SK-N-SH treated with all-trans-retinoic acid at 6 μM for 48 hours (cell line): ENCODE data around the gene CHRNE.

Experiments used
- ARNTL ChIP-seq: fragments of 450-650 bp; formaldehyde crosslinking; IDR thresholded peaks from 2 replicates; pipeline ENCODE4 v1.5.0; 2020; ENCODE audit warnings: low read depth, mild to moderate bottlenecking, moderate library complexity, borderline replicate concordance
- CSDC2 ChIP-seq: fragments of 250-450 bp; sonication (Bioruptor Pico); IDR thresholded peaks from 2 replicates; pipeline ENCODE4 v1.5.0; 2020; ENCODE audit warnings: mild to moderate bottlenecking, moderate library complexity
- ESRRG ChIP-seq: fragments of 250-450 bp; sonication (Bioruptor Pico); IDR thresholded peaks from 2 replicates; pipeline ENCODE4 v1.6.1; 2021; ENCODE audit warnings: mild to moderate bottlenecking
- GLIS3 ChIP-seq: fragments of 250-450 bp; sonication (Bioruptor Pico); IDR thresholded peaks from 2 replicates; pipeline ENCODE4 v1.5.0; 2020; ENCODE audit warnings: mild to moderate bottlenecking, moderate library complexity
- OSR1 ChIP-seq: fragments of 250-450 bp; sonication (Bioruptor Pico); IDR thresholded peaks from 2 replicates; pipeline ENCODE4 v1.8.0; 2022; ENCODE audit warnings: moderate library complexity, mild to moderate bottlenecking, inconsistent platforms
- PPARA ChIP-seq: fragments of 250-450 bp; sonication (Bioruptor Pico); IDR thresholded peaks from 2 replicates; pipeline ENCODE4 v1.5.0; 2020; ENCODE audit warnings: mild to moderate bottlenecking, borderline replicate concordance
- SNAI2 ChIP-seq: fragments of 250-450 bp; sonication (Bioruptor Pico); IDR thresholded peaks from 2 replicates; pipeline ENCODE4 v1.5.0; 2020; ENCODE audit warnings: mild to moderate bottlenecking, moderate library complexity
- ZFP30 ChIP-seq: fragments of 450-650 bp; formaldehyde crosslinking; IDR thresholded peaks from 2 replicates; pipeline ENCODE4 v1.5.0; 2022; ENCODE audit warnings: mild to moderate bottlenecking, moderate library complexity
- ZNF8 ChIP-seq: fragments of 450-650 bp; formaldehyde crosslinking; IDR thresholded peaks from 2 replicates; pipeline ENCODE4 v1.5.0; 2020; ENCODE audit warnings: mild to moderate bottlenecking, moderate library complexity
- TF ChIP-seq, protein P1 (sequence below): fragments of 250-450 bp; sonication (Bioruptor Pico); IDR thresholded peaks from 2 replicates; pipeline ENCODE4 v1.5.0; 2020; ENCODE audit warnings: mild to moderate bottlenecking, moderate library complexity
- TF ChIP-seq, protein P2 (sequence below): fragments of 250-450 bp; sonication (Bioruptor Pico); IDR thresholded peaks from 2 replicates; pipeline ENCODE4 v1.8.0; 2020; ENCODE audit warnings: mild to moderate bottlenecking, moderate library complexity, borderline replicate concordance
- TF ChIP-seq, protein P3 (sequence below): fragments of 250-450 bp; sonication (Bioruptor Pico); IDR thresholded peaks from 2 replicates; pipeline ENCODE4 v1.8.0; 2021; ENCODE audit warnings: low read depth, mild to moderate bottlenecking, moderate library complexity, borderline replicate concordance
- TF ChIP-seq, protein P4 (sequence below): fragments of 250-450 bp; sonication (Bioruptor Pico); IDR thresholded peaks from 2 replicates; pipeline ENCODE4 v1.5.1; 2020; ENCODE audit warnings: low read depth, mild to moderate bottlenecking, moderate library complexity

DNA sequence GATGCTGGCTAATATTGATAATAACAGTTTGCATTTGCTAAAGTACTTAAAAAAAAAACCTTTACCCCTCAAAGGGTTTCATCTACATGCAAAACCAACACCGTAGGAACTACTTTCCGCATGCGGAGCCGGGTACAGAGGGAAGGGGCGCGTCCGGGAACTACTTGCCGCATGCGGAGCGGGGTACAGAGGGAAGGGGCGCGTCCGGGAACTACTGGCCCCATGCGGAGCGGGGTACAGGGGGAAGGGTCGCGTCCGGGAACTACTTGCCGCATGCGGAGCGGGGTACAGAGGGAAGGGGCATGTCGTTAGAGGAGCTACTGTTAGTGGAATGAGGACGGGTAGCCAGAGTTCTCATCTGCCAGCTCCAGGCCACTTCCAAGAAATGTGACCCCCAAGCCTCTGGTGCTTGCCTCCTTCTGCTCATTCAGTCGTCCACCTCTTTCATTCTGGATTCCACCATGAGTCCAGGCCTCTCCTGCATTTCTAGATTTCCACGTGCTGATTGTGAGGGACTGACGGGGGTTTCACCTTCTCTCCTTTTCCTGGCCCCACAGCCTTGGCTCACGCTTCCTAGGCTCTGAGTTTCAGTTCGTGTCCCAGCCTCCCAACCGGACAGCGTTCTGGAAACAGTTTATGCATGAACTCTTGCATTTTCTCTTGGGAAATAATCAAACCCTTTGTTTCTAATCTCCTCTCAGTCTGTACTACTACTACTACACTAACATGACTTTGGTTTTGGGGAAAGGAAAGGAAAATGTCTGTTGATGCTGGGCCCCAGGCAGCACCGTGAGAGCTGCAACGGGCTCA, 42.9 kb downstream of the CHRNE start:
- TF ChIP-seq PPARA (CRISPR knock-in tag) (no peak), GLIS3 (no peak), ZNF8 (no peak), ZFP30 (no peak), SNAI2 (CRISPR knock-in tag) (no peak), ARNTL (CRISPR knock-in tag) (no peak), OSR1 (CRISPR knock-in tag) (no peak), CSDC2 (no peak), ESRRG (no peak)
- TF ChIP-seq, protein P1, sequence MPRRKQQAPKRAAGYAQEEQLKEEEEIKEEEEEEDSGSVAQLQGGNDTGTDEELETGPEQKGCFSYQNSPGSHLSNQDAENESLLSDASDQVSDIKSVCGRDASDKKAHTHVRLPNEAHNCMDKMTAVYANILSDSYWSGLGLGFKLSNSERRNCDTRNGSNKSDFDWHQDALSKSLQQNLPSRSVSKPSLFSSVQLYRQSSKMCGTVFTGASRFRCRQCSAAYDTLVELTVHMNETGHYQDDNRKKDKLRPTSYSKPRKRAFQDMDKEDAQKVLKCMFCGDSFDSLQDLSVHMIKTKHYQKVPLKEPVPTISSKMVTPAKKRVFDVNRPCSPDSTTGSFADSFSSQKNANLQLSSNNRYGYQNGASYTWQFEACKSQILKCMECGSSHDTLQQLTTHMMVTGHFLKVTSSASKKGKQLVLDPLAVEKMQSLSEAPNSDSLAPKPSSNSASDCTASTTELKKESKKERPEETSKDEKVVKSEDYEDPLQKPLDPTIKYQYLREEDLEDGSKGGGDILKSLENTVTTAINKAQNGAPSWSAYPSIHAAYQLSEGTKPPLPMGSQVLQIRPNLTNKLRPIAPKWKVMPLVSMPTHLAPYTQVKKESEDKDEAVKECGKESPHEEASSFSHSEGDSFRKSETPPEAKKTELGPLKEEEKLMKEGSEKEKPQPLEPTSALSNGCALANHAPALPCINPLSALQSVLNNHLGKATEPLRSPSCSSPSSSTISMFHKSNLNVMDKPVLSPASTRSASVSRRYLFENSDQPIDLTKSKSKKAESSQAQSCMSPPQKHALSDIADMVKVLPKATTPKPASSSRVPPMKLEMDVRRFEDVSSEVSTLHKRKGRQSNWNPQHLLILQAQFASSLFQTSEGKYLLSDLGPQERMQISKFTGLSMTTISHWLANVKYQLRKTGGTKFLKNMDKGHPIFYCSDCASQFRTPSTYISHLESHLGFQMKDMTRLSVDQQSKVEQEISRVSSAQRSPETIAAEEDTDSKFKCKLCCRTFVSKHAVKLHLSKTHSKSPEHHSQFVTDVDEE (CRISPR knock-in tag): no peak
- TF ChIP-seq, protein P2, sequence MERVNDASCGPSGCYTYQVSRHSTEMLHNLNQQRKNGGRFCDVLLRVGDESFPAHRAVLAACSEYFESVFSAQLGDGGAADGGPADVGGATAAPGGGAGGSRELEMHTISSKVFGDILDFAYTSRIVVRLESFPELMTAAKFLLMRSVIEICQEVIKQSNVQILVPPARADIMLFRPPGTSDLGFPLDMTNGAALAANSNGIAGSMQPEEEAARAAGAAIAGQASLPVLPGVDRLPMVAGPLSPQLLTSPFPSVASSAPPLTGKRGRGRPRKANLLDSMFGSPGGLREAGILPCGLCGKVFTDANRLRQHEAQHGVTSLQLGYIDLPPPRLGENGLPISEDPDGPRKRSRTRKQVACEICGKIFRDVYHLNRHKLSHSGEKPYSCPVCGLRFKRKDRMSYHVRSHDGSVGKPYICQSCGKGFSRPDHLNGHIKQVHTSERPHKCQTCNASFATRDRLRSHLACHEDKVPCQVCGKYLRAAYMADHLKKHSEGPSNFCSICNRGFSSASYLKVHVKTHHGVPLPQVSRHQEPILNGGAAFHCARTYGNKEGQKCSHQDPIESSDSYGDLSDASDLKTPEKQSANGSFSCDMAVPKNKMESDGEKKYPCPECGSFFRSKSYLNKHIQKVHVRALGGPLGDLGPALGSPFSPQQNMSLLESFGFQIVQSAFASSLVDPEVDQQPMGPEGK (CRISPR knock-in tag): no peak
- TF ChIP-seq, protein P3, sequence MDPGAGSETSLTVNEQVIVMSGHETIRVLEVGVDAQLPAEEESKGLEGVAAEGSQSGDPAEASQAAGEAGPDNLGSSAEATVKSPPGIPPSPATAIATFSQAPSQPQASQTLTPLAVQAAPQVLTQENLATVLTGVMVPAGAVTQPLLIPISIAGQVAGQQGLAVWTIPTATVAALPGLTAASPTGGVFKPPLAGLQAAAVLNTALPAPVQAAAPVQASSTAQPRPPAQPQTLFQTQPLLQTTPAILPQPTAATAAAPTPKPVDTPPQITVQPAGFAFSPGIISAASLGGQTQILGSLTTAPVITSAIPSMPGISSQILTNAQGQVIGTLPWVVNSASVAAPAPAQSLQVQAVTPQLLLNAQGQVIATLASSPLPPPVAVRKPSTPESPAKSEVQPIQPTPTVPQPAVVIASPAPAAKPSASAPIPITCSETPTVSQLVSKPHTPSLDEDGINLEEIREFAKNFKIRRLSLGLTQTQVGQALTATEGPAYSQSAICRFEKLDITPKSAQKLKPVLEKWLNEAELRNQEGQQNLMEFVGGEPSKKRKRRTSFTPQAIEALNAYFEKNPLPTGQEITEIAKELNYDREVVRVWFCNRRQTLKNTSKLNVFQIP (CRISPR knock-in tag): no peak
- TF ChIP-seq, protein P4, sequence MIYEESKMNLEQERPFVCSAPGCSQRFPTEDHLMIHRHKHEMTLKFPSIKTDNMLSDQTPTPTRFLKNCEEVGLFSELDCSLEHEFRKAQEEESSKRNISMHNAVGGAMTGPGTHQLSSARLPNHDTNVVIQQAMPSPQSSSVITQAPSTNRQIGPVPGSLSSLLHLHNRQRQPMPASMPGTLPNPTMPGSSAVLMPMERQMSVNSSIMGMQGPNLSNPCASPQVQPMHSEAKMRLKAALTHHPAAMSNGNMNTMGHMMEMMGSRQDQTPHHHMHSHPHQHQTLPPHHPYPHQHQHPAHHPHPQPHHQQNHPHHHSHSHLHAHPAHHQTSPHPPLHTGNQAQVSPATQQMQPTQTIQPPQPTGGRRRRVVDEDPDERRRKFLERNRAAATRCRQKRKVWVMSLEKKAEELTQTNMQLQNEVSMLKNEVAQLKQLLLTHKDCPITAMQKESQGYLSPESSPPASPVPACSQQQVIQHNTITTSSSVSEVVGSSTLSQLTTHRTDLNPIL: no peak
